ENCODE measurements around the gene POLR2I. TPM values are rescaled to one million over a fixed set of nuclear protein-coding genes. Genes with fewer than 3 reads are reported as not detected.
A peak's percentile ranks its signal among the peaks of the same experiment; 100 is the strongest.

Gene POLR2I
- total and polyA plus RNA-seq, 9 of the 15 experiments (the other 6 are each of a cell fraction or from before 2014, with no cell fraction given): 28.0 to 283 (median 123) TPM

DNA sequence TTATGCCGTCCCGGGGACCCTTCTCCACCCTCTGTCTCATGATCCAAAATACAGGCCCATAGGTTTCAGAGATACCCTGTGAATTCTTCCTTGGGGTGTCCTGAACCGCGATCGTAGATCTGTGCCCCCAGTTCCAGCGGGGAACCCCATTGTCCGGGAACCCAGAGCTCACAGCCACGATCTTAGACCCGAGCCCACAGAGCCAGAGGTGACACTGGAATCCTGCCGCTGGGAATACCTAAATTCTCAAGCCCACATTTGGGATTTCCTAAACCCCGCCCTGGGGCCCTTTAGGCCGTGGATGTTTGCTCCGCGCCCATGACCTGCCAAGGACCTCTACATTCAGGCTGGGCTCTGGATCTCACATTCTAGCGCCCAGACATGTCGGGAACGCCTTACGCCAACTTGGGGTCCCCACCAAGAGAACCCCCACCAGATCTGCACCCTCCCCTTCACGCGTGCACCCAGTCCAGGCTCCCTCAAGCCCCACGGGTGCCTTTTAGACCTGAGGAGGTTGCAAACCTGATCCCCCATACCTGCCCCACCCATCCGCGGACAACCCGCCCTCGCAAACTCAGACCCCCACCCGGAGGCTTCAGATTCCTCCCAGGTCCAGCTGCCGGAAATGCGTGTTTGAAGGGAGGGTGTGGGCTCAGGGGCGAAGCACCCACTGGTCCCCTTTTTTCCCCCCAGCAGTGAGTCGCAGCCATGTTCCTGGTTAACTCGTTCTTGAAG is 25.8 kb upstream of the POLR2I start (continued):
- TF ChIP-seq SMARCB1 (IDR thresholded peaks at IDR 0.05; ENCODE audit: insufficient read length, low read depth) (no peak), KLF6 (CRISPR knock-in tag; IDR thresholded peaks at IDR 0.05; ENCODE audit: borderline replicate concordance) (no peak), FOXA3 (CRISPR knock-in tag; conservative IDR thresholded peaks at IDR 0.05 in 1 of 2, IDR thresholded peaks at IDR 0.05 in 1 of 2) (no peak), XRCC4 (IDR thresholded peaks at IDR 0.05; ENCODE audit: extremely low read depth, insufficient read depth, insufficient read length) (no peak), NFATC3 (IDR thresholded peaks at IDR 0.05) (no peak), ELF2 (CRISPR knock-in tag; IDR thresholded peaks at IDR 0.05) (no peak; the same call in 1 of the 2 replicates), ZNF561 (CRISPR knock-in tag; conservative IDR thresholded peaks at IDR 0.05) (no peak), DNMT1 (IDR thresholded peaks at IDR 0.05) (no peak), ZNF444 (CRISPR knock-in tag; IDR thresholded peaks at IDR 0.05) (no peak), ZZZ3 (IDR thresholded peaks at IDR 0.05) (no peak), SP1 (CRISPR knock-in tag; IDR thresholded peaks at IDR 0.05) (no peak), POLR3G (IDR thresholded peaks at IDR 0.05; ENCODE audit: extremely low read depth, insufficient read length, insufficient replicate concordance) (no peak), OTX1 (CRISPR knock-in tag; IDR thresholded peaks at IDR 0.05) (peak; percentile 6; the same call in 1 of the 2 replicates), GABPA (tag; conservative IDR thresholded peaks at IDR 0.05; ENCODE audit: low read depth) (peak; percentile 59), ILF3 (IDR thresholded peaks at IDR 0.05; ENCODE audit: borderline replicate concordance) (no peak), SAP30 (IDR thresholded peaks at IDR 0.05; ENCODE audit: borderline replicate concordance, insufficient read depth, low read depth, low read length, poor library complexity, severe bottlenecking) (peak; percentile 49)
- TF ChIP-seq, protein P1, sequence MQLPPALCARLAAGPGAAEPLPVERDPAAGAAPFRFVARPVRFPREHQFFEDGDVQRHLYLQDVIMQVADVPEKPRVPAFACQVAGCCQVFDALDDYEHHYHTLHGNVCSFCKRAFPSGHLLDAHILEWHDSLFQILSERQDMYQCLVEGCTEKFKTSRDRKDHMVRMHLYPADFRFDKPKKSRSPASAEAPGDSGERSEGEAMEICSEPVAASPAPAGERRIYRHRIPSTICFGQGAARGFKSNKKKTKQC (CRISPR knock-in tag; IDR thresholded peaks at IDR 0.05): no peak
- TF ChIP-seq, protein P2, sequence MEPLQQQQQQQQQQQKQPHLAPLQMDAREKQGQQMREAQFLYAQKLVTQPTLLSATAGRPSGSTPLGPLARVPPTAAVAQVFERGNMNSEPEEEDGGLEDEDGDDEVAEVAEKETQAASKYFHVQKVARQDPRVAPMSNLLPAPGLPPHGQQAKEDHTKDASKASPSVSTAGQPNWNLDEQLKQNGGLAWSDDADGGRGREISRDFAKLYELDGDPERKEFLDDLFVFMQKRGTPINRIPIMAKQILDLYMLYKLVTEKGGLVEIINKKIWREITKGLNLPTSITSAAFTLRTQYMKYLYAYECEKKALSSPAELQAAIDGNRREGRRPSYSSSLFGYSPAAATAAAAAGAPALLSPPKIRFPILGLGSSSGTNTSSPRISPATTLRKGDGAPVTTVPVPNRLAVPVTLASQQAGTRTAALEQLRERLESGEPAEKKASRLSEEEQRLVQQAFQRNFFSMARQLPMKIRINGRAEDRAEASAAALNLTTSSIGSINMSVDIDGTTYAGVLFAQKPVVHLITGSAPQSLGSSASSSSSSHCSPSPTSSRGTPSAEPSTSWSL (CRISPR knock-in tag; IDR thresholded peaks at IDR 0.05; ENCODE audit: borderline replicate concordance): no peak
- TF ChIP-seq, protein P3, sequence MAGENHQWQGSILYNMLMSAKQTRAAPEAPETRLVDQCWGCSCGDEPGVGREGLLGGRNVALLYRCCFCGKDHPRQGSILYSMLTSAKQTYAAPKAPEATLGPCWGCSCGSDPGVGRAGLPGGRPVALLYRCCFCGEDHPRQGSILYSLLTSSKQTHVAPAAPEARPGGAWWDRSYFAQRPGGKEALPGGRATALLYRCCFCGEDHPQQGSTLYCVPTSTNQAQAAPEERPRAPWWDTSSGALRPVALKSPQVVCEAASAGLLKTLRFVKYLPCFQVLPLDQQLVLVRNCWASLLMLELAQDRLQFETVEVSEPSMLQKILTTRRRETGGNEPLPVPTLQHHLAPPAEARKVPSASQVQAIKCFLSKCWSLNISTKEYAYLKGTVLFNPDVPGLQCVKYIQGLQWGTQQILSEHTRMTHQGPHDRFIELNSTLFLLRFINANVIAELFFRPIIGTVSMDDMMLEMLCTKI (IDR thresholded peaks at IDR 0.05; ENCODE audit: partially characterized antibody): no peak
- TF ChIP-seq, protein P4, sequence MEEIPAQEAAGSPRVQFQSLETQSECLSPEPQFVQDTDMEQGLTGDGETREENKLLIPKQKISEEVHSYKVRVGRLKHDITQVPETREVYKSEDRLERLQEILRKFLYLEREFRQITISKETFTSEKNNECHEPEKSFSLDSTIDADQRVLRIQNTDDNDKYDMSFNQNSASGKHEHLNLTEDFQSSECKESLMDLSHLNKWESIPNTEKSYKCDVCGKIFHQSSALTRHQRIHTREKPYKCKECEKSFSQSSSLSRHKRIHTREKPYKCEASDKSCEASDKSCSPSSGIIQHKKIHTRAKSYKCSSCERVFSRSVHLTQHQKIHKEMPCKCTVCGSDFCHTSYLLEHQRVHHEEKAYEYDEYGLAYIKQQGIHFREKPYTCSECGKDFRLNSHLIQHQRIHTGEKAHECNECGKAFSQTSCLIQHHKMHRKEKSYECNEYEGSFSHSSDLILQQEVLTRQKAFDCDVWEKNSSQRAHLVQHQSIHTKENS (CRISPR knock-in tag; IDR thresholded peaks at IDR 0.05): no peak
- TF ChIP-seq, protein P5, sequence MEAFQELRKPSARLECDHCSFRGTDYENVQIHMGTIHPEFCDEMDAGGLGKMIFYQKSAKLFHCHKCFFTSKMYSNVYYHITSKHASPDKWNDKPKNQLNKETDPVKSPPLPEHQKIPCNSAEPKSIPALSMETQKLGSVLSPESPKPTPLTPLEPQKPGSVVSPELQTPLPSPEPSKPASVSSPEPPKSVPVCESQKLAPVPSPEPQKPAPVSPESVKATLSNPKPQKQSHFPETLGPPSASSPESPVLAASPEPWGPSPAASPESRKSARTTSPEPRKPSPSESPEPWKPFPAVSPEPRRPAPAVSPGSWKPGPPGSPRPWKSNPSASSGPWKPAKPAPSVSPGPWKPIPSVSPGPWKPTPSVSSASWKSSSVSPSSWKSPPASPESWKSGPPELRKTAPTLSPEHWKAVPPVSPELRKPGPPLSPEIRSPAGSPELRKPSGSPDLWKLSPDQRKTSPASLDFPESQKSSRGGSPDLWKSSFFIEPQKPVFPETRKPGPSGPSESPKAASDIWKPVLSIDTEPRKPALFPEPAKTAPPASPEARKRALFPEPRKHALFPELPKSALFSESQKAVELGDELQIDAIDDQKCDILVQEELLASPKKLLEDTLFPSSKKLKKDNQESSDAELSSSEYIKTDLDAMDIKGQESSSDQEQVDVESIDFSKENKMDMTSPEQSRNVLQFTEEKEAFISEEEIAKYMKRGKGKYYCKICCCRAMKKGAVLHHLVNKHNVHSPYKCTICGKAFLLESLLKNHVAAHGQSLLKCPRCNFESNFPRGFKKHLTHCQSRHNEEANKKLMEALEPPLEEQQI (IDR thresholded peaks at IDR 0.05): no peak

Data from K562 (cell line).